Colonic mucosa (tissue), 4 donors: ENCODE measurements around the gene CACNA1A. TPM values are rescaled to one million over a fixed set of nuclear protein-coding genes. Genes with fewer than 3 reads are reported as not detected.

Experiments
- DNase-seq: peaks from one replicate; pipeline ENCODE4 v3.0.0-alpha.2; 2020
- H3K27ac ChIP-seq: fragments of 200-600 bp; one replicate; pipeline ENCODE4 v1.8.0; 2021
- H3K27me3 ChIP-seq: fragments of 200-600 bp; one replicate; pipeline ENCODE4 v1.8.0; 2021
- H3K36me3 ChIP-seq: fragments of 200-600 bp; one replicate; pipeline ENCODE4 v1.8.0; 2021
- H3K4me1 ChIP-seq: fragments of 200-600 bp; one replicate; pipeline ENCODE4 v1.8.0; 2021; ENCODE audit warnings: mild to moderate bottlenecking
- H3K4me3 ChIP-seq: fragments of 200-600 bp; one replicate; pipeline ENCODE4 v1.8.0; 2021
- H3K9ac ChIP-seq, 2 donors: one replicate each; pipeline ENCODE4 v1.7.0; 2013; ENCODE audit warnings: control low read depth in 2 of 2, low read depth in 2 of 2, low read length in 2 of 2
- H3K9me3 ChIP-seq: fragments of 200-600 bp; one replicate; pipeline ENCODE4 v1.8.0; 2021
- CTCF ChIP-seq: fragments of 200-600 bp; IDR thresholded peaks from one replicate; pipeline ENCODE4 v1.8.0; 2022; ENCODE audit warnings: antibody characterized with exemption, mild to moderate bottlenecking
- intact Hi-C: fragments of 100-400 bp; cut with DNase I; formaldehyde crosslinking; loops from one replicate; pipeline ENCODE4 v1.14.1; 2022
- total RNA-seq, 2 donors: library from RNA; stranded (reverse); fragmentation: NEBNext Ultra II Directional in 1 of 2; extraction: Animal tissue kit (Norgen Biotek cat#: 25700) in 1 of 2; gene quantifications; one replicate each; pipeline ENCODE4 v1.2.1, GENCODE V29; 2021
- donor health status: healthy.
- donor health status: DM: no; HTN: no; CAD: no.
- donor health status: DM: no; HTN: no; CAD: no.

The CACNA1A gene
- total RNA-seq, 2 donors from 2014 or later: 4.9 to 6.1 TPM

- DNase-seq: no peak
- no peaks in the 10 kb centered on the region for H3K36me3 ChIP-seq
- H3K27me3 ChIP-seq: no peaks in the 10 kb centered on the region
- intact Hi-C loops: no loop called here
- no peak for TF ChIP-seq CTCF
- H3K4me3 ChIP-seq: no peak overlapping the region
- H3K4me1 ChIP-seq: no peaks in the 10 kb centered on the region
- H3K27ac ChIP-seq: no peak overlapping the region
- H3K9ac ChIP-seq: no peak overlapping the region
- H3K9me3 ChIP-seq: no peaks in the 10 kb centered on the region
These were observed 12.6 kb downstream of the CACNA1A start for GRCh38 chr19:13493516-13494310.

- H3K9ac ChIP-seq: no peak overlapping the region
- no peak overlapping the region for H3K4me3 ChIP-seq
- no peaks in the 10 kb centered on the region for H3K36me3 ChIP-seq
- H3K27ac ChIP-seq: no peak overlapping the region
- DNase-seq: no peak
- no peaks in the 10 kb centered on the region for H3K9me3 ChIP-seq
- intact Hi-C loops: no loop called here
- TF ChIP-seq CTCF: no peak
- no peaks in the 10 kb centered on the region for H3K27me3 ChIP-seq
- H3K4me1 ChIP-seq: no peaks in the 10 kb centered on the region
These were observed 14.2 kb downstream of the CACNA1A start for GRCh38 chr19:13492128-13492527.

- no peaks in the 10 kb centered on the region for H3K27me3 ChIP-seq
- H3K9me3 ChIP-seq: no peaks in the 10 kb centered on the region
- no peak overlapping the region for H3K4me3 ChIP-seq
- DNase-seq: no peak
- TF ChIP-seq CTCF: no peak
- H3K27ac ChIP-seq: no peak overlapping the region
- H3K4me1 ChIP-seq: no peaks in the 10 kb centered on the region
- no peaks in the 10 kb centered on the region for H3K36me3 ChIP-seq
- intact Hi-C loops: no loop called here
- no peak overlapping the region for H3K9ac ChIP-seq
These were observed 18.3 kb downstream of the CACNA1A start for GRCh38 chr19:13487985-13488384.

GRCh38 chr19:13484166-13484565 lies 22.1 kb downstream of the CACNA1A start:
- Histone ChIP-seq H3K9ac (no peak overlapping the region), H3K36me3 (no peaks in the 10 kb centered on the region), H3K27me3 (no peaks in the 10 kb centered on the region), H3K9me3 (no peaks in the 10 kb centered on the region), H3K27ac (no peak overlapping the region), H3K4me3 (no peak overlapping the region), H3K4me1 (no peaks in the 10 kb centered on the region)
- intact Hi-C loops: no loop called here
- TF ChIP-seq CTCF: no peak
- no peak for DNase-seq

- intact Hi-C loops: no loop called here
- Histone ChIP-seq H3K4me3 (no peak overlapping the region), H3K9ac (no peak overlapping the region), H3K4me1 (no peaks in the 10 kb centered on the region), H3K36me3 (no peaks in the 10 kb centered on the region), H3K9me3 (no peaks in the 10 kb centered on the region), H3K27me3 (no peaks in the 10 kb centered on the region), H3K27ac (no peak overlapping the region)
- TF ChIP-seq CTCF: no peak
- no peak for DNase-seq
These were observed 23.1 kb downstream of the CACNA1A start for GRCh38 chr19:13483215-13483614.
